ENCODE measurements around the gene UBALD1. TPM values are rescaled to one million over a fixed set of nuclear protein-coding genes. Genes with fewer than 3 reads are reported as not detected.

UBALD1 gene
- total and polyA plus RNA-seq, 10 of the 15 experiments (the other 5 are each of a cell fraction or from before 2014, with no cell fraction given) = 0.05 to 32.7 (median 5.1) TPM

- Histone ChIP-seq H3K27ac (ENCODE audit: control insufficient read depth, insufficient read depth) (no peak overlapping the region), H3K9ac (ENCODE audit: control insufficient read depth, insufficient read depth, low read length) (no peak overlapping the region), H3K4me1 (ENCODE audit: control insufficient read depth, insufficient read depth, low read length) (peaks cover 17% of the 10 kb centered on the region), H4K20me1 (ENCODE audit: control insufficient read depth, insufficient read depth) (no peaks in the 10 kb centered on the region), H3K4me2 (ENCODE audit: control insufficient read depth, insufficient read depth) (no peak overlapping the region), H3K4me3 (no peak overlapping the region), H3K79me2 (ENCODE audit: control insufficient read depth, insufficient read depth, low read length) (peaks cover 29% of the 10 kb centered on the region), H3K27me3 (replicated peaks in 1 of 2; ENCODE audit: control insufficient read depth in 2 of 2, insufficient read depth in 2 of 2, low read length in 1 of 2) (no peaks in the 10 kb centered on the region), H3K36me3 (ENCODE audit: control insufficient read depth in 2 of 2, insufficient read depth in 2 of 2, low read length in 1 of 2) (peaks cover 0 to 10% of the 10 kb centered on the region in 2 experiments; a peak in 2 of 4 replicates), H3K9me3 (replicated peaks; ENCODE audit: control insufficient read depth, insufficient read depth, low read length) (no peaks in the 10 kb centered on the region), H2AFZ (ENCODE audit: control insufficient read depth, low read depth, low read length) (no peak overlapping the region)
- intact Hi-C loops (cut with micrococcal nuclease; ENCODE audit: unreplicated experiment) = loop anchor here (10.0 kb wide), 3 partner anchors 97 to 193 kb away; partner anchors contain the start of genes DNAJA3 and ROGDI
- RAD21 ChIA-PET (ENCODE audit: unreplicated experiment) = no interaction called here
- DNase-seq (ENCODE audit: low read depth, low spot score) (no peak), FAIRE-seq (no peak), ATAC-seq (no peak)
- SMC1A ChIA-PET (ENCODE audit: uncharacterized antibody, unreplicated experiment) = no interaction called here
- POLR2A ChIA-PET = no interaction called here
- CTCF ChIA-PET = no interaction called here
- in situ Hi-C loops (cut with MboI) = loop anchor here (10.0 kb wide), 1 partner anchor 343 kb away; the partner anchor contains the start of gene SEC14L5
- no TSS peak for BruUV-seq (replicated peaks)
- 93% methylated on average over 22 of the region's 22 CpGs for WGBS (ENCODE audit: insufficient coverage, insufficient replicate concordance, low lambda C conversion rate, missing lambda C conversion rate)
- TF ChIP-seq, protein P1, sequence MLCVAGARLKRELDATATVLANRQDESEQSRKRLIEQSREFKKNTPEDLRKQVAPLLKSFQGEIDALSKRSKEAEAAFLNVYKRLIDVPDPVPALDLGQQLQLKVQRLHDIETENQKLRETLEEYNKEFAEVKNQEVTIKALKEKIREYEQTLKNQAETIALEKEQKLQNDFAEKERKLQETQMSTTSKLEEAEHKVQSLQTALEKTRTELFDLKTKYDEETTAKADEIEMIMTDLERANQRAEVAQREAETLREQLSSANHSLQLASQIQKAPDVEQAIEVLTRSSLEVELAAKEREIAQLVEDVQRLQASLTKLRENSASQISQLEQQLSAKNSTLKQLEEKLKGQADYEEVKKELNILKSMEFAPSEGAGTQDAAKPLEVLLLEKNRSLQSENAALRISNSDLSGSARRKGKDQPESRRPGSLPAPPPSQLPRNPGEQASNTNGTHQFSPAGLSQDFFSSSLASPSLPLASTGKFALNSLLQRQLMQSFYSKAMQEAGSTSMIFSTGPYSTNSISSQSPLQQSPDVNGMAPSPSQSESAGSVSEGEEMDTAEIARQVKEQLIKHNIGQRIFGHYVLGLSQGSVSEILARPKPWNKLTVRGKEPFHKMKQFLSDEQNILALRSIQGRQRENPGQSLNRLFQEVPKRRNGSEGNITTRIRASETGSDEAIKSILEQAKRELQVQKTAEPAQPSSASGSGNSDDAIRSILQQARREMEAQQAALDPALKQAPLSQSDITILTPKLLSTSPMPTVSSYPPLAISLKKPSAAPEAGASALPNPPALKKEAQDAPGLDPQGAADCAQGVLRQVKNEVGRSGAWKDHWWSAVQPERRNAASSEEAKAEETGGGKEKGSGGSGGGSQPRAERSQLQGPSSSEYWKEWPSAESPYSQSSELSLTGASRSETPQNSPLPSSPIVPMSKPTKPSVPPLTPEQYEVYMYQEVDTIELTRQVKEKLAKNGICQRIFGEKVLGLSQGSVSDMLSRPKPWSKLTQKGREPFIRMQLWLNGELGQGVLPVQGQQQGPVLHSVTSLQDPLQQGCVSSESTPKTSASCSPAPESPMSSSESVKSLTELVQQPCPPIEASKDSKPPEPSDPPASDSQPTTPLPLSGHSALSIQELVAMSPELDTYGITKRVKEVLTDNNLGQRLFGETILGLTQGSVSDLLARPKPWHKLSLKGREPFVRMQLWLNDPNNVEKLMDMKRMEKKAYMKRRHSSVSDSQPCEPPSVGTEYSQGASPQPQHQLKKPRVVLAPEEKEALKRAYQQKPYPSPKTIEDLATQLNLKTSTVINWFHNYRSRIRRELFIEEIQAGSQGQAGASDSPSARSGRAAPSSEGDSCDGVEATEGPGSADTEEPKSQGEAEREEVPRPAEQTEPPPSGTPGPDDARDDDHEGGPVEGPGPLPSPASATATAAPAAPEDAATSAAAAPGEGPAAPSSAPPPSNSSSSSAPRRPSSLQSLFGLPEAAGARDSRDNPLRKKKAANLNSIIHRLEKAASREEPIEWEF (IDR thresholded peaks at IDR 0.05; ENCODE audit: insufficient replicate concordance, low read depth, low read length) = no peak
- TF ChIP-seq CHD4 (IDR thresholded peaks at IDR 0.05) = no peak
- no peak for TF ChIP-seq SREBF1 (IDR thresholded peaks at IDR 0.05; ENCODE audit: low read length)
- TF ChIP-seq SIX5 (IDR thresholded peaks at IDR 0.05; ENCODE audit: low read depth, low read length, severe bottlenecking) = no peak
- no peak for TF ChIP-seq BRCA1 (IDR thresholded peaks at IDR 0.05; ENCODE audit: low read depth, low read length)
- no peak for TF ChIP-seq RAD51 (IDR thresholded peaks at IDR 0.05)
- no peak for TF ChIP-seq E2F8 (IDR thresholded peaks at IDR 0.05; ENCODE audit: low read depth, partially characterized antibody)
- no peak for TF ChIP-seq SP1 (IDR thresholded peaks at IDR 0.05; ENCODE audit: low read depth, low read length)
- no peak for TF ChIP-seq BACH1 (IDR thresholded peaks at IDR 0.05; ENCODE audit: borderline replicate concordance)
- TF ChIP-seq ZBTB11 (CRISPR knock-in tag; IDR thresholded peaks at IDR 0.05) = no peak
- TF ChIP-seq RAD21 (IDR thresholded peaks at IDR 0.05; ENCODE audit: insufficient read depth, low read depth, low read length) = no peak
- no peak for TF ChIP-seq BHLHE40 (IDR thresholded peaks at IDR 0.05; ENCODE audit: borderline replicate concordance in 1 of 2, low read depth in 2 of 2, low read length in 1 of 2)
Observed at GRCh38 chr16:4611337-4612021, 3.2 kb downstream of the UBALD1 start.

Data from GM12878 (cell line).